CD4-positive, alpha-beta T cell treated with Interleukin-6 for 4 hours (primary cell): ENCODE measurements around the gene LHFPL2.
"Not testable (repeated sequence)": the region's sequence is repeated elsewhere in the genome, so short reads cannot be mapped to it uniquely, and the experiment has no call there.

Experiments used
- DNase-seq: peaks from one replicate; pipeline ENCODE4 v3.0.0-alpha.2; 2020; ENCODE audit warnings: mixed read lengths

LHFPL2 gene

GRCh38 chr5:78648359-78649210, at the start of gene LHFPL2:
Gene LHFPL2, minus strand, starts transcription at chr5:78648772. Its CDS starts 138,559 bp downstream, at chr5:78510213.
- DNase-seq, result peak; percentile 4

GRCh38 chr5:78696637-78697036, 48.1 kb upstream of the LHFPL2 start:
- DNase-seq, result no peak

GRCh38 chr5:78696052-78696451, 47.5 kb upstream of the LHFPL2 start:
- not testable (repeated sequence) for DNase-seq

GRCh38 chr5:78693339-78693738, 44.8 kb upstream of the LHFPL2 start:
- DNase-seq, result no peak

GRCh38 chr5:78691084-78691960, 42.8 kb upstream of the LHFPL2 start:
- DNase-seq, result no peak

GRCh38 chr5:78690253-78690972, 41.8 kb upstream of the LHFPL2 start:
- DNase-seq, result no peak

- no peak for DNase-seq
Observed at GRCh38 chr5:78689540-78690252, 41.1 kb upstream of the LHFPL2 start.

- not testable (repeated sequence) for DNase-seq
Observed at GRCh38 chr5:78687514-78687913, 38.9 kb upstream of the LHFPL2 start.

GRCh38 chr5:78683905-78684304, 35.3 kb upstream of the LHFPL2 start:
- not testable (repeated sequence) for DNase-seq

- DNase-seq, result no peak
Observed at GRCh38 chr5:78679905-78680304, 31.3 kb upstream of the LHFPL2 start.

GRCh38 chr5:78677777-78678668, 29.5 kb upstream of the LHFPL2 start:
- DNase-seq, result no peak

GRCh38 chr5:78675956-78676730, 27.6 kb upstream of the LHFPL2 start:
- no peak for DNase-seq

- not testable (repeated sequence) for DNase-seq
Observed at GRCh38 chr5:78673827-78674226, 25.3 kb upstream of the LHFPL2 start.

- no peak for DNase-seq
Observed at GRCh38 chr5:78672154-78672553, 23.6 kb upstream of the LHFPL2 start.

- DNase-seq, result no peak
Observed at GRCh38 chr5:78671609-78672008, 23.0 kb upstream of the LHFPL2 start.

- no peak for DNase-seq
Observed at GRCh38 chr5:78670701-78671269, 22.2 kb upstream of the LHFPL2 start.

- no peak for DNase-seq
Observed at GRCh38 chr5:78669331-78669730, 20.8 kb upstream of the LHFPL2 start.

GRCh38 chr5:78667461-78668103, 19.0 kb upstream of the LHFPL2 start:
- DNase-seq, result no peak

GRCh38 chr5:78666975-78667374, 18.4 kb upstream of the LHFPL2 start:
- not testable (repeated sequence) for DNase-seq

GRCh38 chr5:78666041-78666444, 17.5 kb upstream of the LHFPL2 start:
- no peak for DNase-seq
